Putamen (tissue), 1 donor: ENCODE results near the gene INIP.

Experiments
- DNase-seq: peaks from one replicate; pipeline ENCODE4 v3.0.0-alpha.2; 2016; ENCODE audit warnings: low spot score

Gene INIP

GRCh38 chr9:112670991-112671625 lies 46.8 kb downstream of the INIP start:
- DNase-seq: no peak

GRCh38 chr9:112669326-112669725 lies 48.6 kb downstream of the INIP start:
- DNase-seq: no peak

GRCh38 chr9:112665347-112665746 lies 52.6 kb downstream of the INIP start:
- DNase-seq: no peak

DNA sequence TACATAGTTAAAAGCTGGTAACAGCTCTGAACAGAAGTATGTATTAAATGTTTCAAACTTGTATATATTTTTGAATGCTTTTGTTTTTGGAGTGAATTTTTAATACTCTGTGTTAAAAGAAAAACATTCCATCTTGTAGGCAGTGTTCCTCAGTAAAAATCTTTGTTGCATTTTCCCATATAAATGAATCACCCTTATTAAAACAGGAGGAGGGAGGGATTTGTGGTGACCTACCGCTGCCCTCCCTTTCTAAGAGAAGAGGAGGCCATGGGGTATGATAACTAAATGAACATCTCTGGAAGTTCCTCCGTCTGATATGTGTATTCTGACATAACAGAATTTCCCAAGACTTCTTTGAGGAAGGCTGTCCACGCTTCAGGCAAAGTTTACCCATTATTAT lies 53.4 kb downstream of the INIP start:
- DNase-seq: no peak

DNA sequence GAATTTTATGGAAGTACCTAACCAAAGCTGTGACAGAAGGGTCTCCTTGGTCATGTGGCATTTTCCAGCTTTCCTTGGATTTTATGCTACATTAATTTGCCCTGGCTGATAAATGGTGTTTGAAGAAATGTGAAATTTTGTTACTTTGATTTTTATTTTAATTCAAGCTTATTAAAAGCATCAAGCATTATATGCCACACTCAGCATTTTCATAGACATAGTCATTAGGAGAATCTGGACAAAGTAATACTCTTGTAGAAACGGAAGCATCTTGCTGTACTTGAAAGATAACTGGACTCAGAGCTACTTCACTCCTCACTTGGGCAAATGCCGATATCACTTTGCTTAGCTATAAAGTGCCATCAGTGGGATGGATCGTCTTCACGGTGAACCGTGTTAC lies 54.2 kb downstream of the INIP start:
- no peak for DNase-seq

DNA sequence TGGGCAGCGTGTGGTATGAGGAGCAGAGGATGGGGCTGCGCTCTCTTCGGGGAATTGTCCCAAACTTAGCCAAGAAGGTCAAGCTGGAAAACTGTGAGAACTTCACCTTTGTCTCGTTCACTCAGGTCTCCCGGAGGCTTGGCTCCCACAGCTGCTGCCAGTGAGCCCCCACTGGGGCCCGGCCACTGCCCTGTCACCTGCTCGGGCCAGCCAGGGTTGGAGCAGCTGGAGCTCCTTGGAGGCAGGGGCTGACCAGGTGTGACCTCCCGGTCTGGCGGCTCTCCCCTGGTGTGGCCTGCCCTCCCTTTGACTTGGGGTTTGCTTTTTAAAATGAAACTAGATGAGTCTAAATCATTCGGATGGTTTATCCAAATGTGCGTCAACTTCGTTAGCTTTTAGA lies 58.0 kb downstream of the INIP start:
- no peak for DNase-seq

DNA sequence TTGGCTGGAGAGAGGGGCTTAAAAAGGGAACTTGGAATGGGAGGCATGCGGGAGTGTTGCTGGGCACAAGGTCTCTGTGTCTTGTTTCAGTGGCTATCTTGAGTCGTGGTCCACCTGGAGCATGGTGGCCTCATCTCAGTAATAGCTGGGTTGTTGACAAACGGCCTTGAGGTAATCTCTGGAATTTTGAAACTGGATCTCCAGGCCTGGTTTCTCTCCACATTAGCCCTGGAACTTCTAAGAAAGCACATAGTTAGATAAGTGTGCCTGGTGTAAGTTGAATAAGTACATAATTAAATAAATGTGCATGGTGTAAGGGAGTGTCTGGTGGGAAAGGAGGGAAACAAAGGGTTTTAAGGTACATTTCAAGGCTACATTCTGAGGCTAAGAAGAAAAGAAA lies 62.2 kb downstream of the INIP start:
- DNase-seq: no peak

DNA sequence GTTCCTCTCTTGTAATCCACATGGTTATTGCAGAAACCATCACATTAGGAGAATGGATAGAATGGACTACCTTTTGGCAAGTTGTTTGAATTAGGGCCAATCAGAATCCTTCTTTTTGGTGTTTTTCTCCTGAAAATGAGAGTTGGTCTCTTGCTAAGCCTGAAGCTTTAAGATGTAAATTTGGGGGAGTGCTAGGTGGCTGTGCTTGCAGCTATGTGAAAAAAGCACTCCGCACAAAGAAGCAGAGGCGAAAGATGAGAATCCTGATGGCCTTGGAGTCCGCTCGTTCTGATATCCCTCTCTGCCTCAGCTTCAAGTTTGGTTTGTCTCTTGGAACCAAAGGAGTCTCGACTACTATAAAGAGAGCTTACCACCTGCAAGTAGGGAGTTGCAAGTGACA lies 63.6 kb downstream of the INIP start:
- no peak for DNase-seq

DNA sequence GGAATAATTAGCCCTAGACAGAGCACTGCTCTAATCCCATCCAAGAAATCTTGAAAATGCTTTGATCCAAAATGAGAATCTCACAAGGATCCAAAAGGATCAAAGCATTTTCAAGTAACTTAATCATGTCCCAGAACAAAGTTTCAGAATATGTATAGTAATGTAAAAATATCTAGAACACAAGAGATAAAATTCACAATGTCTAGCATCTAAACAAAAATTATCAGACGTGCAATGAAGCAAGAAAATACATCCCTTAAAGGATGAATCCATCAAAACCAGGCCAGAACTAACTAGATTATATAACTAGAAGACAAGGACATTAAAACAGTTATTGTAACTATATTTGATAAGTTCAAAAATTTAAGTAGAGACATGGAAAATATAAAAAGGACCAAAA lies 69.3 kb downstream of the INIP start:
- DNase-seq: no peak

GRCh38 chr9:112647596-112647995 lies 70.3 kb downstream of the INIP start:
- no peak for DNase-seq

- no peak for DNase-seq
Observed at GRCh38 chr9:112642126-112642525, 75.8 kb downstream of the INIP start.

- no peak for DNase-seq
Observed at GRCh38 chr9:112640311-112640710, 77.6 kb downstream of the INIP start.
